NCI-H226 (cell line): ENCODE results near the gene PDE4C.

Source experiments
- DNase-seq: peaks from one replicate; pipeline ENCODE4 v3.0.0-alpha.2; 2015

Gene PDE4C

DNA sequence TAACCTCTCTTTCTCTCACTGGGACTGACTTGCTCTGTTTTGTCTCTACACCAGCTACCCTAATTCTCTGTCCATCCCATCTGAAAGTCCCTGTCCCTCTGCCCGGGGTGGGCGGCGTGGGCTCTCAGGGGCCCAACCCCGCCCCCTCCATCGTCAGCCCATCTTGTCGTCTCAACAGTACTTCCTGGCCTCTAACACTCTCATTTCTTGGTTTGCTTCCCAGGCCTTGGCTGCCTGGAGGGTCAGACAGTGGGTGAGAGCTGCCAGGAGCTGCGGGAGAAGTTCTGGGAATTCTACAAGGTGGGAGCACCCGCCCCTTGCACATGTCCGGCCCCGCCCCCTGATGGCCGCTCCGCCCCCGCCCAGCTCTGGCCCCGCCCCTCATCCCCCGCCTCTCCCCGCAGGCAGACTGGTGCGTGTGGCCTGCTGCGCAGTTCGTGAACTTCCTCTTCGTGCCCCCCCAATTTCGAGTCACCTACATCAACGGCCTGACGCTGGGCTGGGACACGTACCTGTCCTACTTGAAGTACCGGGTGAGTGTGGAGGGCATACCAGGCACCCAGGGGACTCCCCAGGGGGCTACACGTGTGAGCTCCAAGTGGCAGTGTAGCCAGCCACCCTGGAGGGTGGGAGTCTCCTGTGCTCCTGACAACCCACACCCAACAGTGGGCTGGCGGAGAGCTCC is 31.5 kb downstream of the PDE4C start:
- peak; percentile 76 for DNase-seq

- DNase-seq = no peak
Measured at GRCh38 chr19:18194181-18194530, 32.1 kb downstream of the PDE4C start.

DNA sequence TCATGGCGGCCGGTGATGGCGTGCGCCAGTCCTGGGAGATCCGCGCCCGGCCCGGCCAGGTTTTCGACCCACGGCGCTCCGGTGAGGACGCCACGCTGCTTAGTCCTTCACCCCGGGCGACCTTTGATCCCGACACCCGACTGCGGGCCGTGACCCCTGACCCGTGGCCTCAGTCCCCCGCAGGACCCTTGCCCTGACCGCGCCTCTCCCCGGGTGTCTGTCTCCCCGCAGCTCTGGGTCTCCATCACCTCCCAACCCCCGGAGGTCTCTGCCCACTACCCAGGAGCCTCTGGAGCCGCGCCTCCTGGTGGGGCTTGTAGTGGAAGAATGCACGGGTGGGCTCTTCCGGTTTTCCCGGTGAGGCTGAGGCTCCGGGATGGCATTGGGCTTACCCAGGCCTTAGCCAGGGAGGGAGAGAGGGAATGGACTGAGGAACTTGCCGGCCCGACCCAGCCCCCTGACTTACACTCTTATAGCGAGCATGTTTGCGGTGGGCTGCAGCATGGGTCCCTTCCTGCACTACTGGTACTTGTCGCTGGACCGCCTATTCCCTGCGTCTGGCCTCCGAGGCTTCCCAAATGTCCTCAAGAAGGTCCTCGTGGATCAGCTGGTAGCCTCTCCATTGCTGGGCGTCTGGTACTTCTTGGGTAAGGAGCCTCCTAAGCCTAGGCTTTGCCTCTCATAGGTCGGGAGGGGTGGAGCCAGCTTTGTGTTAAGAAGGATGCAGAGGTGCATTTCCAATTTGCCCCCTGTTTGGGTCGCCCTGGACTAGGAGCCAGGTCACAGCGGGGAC is 32.7 kb downstream of the PDE4C start:
- DNase-seq = no peak

GRCh38 chr19:18192673-18193387 is 33.4 kb downstream of the PDE4C start, which contains the start of gene MPV17L2:
MPV17L2 (plus strand) TSS chr19:18193218; CDS start chr19:18193282, 64 bp downstream.
- peak; percentile 100 for DNase-seq

DNA sequence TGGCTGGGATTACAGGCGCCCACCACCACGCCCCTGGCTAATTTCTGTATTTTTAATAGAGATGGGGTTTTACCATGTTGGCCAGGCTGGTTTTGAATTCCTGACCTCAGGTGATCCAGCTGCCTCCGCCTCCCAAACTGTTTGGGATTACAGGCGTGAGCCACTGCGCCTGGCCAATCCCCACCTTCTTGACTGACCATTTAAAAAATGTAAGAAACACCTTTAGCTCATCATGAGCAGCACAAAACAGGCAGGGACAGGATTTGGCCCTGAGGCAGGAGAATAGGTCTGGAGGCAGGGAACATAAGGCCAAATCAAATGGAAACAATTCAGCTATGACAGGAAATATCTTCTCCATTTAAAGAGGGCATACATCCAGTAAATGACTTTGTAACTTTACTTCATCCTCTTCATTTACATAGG is 34.6 kb downstream of the PDE4C start:
- no peak for DNase-seq

DNA sequence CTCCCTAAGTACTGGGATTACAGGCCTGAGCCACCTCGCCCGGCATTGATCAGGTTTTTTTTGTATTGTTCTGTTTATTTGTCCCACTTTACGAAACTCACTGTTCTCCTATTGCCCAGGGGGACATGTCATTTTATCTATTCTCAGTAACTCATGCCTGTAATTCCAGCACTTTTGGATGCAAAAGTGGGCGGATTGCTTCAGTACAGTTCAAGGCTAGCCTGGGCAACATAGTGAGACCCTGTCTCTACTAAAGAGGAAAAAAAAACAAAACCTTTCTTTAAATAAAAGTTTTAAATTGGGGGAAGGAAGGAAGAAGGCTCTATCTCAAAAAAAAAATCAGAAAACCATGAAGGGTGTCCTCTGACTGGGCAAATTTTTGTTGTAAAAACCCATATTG is 36.0 kb downstream of the PDE4C start:
- DNase-seq = no peak

- DNase-seq = no peak
Measured at GRCh38 chr19:18185538-18185937, 40.7 kb downstream of the PDE4C start.

- DNase-seq = no peak
Measured at GRCh38 chr19:18183529-18183928, 42.7 kb downstream of the PDE4C start.

GRCh38 chr19:18179957-18180356 is 46.3 kb downstream of the PDE4C start:
- no peak for DNase-seq

- no peak for DNase-seq
Measured at GRCh38 chr19:18176367-18177310, 49.6 kb downstream of the PDE4C start.

DNA sequence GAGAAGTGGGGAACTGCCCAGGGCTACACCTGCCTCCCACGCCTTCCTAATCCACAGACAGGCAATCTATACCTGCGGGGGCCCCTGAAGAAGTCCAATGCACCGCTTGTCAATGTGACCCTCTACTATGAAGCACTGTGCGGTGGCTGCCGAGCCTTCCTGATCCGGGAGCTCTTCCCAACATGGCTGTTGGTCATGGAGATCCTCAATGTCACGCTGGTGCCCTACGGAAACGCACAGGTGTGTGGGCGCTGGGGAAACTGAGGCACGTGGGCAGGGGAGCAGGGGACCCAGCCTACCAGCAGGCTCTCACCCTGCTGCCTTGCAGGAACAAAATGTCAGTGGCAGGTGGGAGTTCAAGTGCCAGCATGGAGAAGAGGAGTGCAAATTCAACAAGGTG is 51.3 kb downstream of the PDE4C start:
- DNase-seq = no peak
